GM12892 (cell line): ENCODE measurements around the gene ART3.

Experiments used
- DNase-seq: peaks from one replicate; pipeline ENCODE4 v3.0.0; 2011; ENCODE audit not compliant: insufficient read length
- FAIRE-seq: peaks from 2 replicates; lab custom pipeline; 2011; peaks lifted over from hg19 to GRCh38; lab: Jason Lieb, UNC
- POLR2A ChIP-seq: IDR thresholded peaks from 2 replicates; pipeline ENCODE4 v1.6.1; 2011; ENCODE audit warnings: low read depth, low read length, control low read depth
- POLR2AphosphoS5 ChIP-seq: IDR thresholded peaks from 2 replicates; pipeline ENCODE4 v1.6.1; 2011; ENCODE audit warnings: low read depth, low read length, control low read depth
- TAF1 ChIP-seq: IDR thresholded peaks from 2 replicates; pipeline ENCODE4 v1.6.1; 2011; ENCODE audit warnings: low read depth, mild to moderate bottlenecking, control low read depth, low read length, borderline replicate concordance

The ART3 gene

DNA sequence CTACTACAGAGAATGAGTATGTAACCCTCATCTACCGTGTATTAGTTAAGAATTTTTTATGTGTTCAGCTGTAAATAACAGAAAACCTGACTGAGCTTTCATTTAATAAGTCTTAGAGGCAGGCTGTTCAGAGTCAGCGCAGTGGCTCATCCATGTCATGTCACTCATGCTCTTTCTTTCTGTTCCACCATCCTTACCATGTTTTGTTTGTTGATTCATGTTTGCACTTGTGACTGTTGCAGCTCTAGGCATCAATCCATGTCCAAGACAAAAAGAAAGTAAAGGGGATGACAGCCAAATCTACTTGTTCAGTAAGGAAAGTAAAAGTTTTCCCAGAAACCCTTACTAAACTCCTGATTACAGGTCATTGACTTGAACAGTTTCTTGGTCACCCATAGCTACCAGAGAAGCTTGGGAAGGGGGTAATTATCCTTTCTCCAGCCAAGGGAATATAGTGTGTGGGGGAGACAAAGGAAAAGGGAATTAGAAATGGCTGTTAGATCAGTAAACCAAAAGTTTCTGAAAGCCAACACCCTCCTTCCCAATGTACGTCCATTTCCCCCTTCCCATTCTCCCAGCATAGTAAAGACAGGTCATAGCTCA is 9.0 kb downstream of the ART3 start:
- TF ChIP-seq POLR2A (no peak), POLR2AphosphoS5 (no peak), TAF1 (no peak)
- FAIRE-seq (no peak), DNase-seq (no peak)

DNA sequence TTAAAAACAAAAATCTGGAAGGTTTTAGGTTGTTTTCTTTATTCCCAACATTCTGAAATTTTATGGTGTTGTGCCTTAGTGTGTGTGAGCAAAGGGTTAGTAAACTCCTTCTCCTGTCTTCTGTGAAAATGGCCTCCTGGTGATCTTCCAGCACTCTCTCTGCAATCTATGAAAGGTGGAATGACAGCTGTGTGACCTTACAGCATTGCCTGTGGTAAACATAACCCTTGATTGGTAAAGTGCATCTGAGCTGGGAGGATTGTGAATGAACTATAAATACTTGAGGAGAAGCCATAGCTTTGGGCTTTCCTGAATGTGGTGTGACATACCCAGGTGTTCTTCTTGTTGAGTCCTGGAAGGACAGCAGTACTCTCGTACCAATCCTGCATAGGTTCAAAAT is 10.0 kb downstream of the ART3 start:
- TF ChIP-seq POLR2AphosphoS5 (no peak), TAF1 (no peak), POLR2A (no peak)
- DNase-seq (no peak), FAIRE-seq (no peak)

DNA sequence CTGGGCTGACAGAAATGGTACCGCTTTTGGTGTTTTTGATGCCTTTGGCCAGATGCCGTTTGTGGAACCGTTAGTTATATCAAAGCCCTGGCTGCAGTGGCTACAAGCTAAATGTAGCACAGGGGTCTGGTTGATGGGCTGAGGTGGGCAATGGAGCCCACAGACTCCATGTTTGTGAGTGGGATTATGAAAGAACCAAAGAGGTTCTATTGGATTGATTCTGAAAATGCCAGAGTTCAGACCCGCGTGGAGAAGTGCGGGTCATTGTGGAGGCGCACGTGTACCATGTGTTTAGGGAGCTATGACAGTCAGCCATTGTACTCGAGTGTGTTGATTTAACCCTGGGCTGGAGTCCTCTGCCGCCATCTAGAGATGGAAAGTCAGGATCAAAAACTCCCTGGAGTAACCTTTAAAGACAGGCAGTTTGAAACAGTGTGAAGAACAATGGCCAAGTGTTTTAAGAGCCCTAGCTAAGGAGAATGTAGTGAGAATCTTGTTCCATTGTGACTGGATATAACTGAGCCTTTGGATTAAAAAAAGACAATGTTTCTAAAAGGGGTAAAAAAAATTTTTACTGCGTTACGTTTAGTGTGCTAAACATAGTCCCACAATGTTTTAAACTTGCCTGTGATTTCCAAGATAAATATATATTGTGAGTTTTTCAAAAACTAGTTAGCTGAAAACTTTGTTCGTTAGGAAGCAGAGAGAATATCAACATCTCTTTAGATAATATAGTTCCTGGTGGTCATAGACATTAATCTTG is 12.7 kb downstream of the ART3 start:
- FAIRE-seq (no peak), DNase-seq (no peak)
- TF ChIP-seq POLR2A = no peak
- no peak for TF ChIP-seq POLR2AphosphoS5
- TF ChIP-seq TAF1 = no peak

DNA sequence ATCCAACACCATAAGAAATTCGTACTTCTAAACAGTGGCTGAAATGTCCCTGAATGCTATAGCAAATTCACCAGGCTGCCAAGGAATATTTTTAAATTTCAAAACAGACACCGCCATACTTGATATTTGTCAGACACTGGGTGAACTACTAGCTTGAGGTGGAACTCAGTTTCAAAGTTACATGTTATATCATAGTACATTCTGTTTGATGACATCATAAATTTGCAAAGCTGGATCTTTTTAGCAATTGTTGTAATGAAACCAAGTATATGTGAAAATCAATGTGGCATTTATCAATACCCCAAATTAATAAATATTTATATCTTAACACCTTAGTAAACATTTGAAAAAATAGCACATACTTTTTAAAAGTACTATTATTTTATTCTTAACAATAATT is 14.2 kb downstream of the ART3 start:
- DNase-seq (no peak), FAIRE-seq (no peak)
- TF ChIP-seq POLR2A = no peak
- no peak for TF ChIP-seq TAF1
- no peak for TF ChIP-seq POLR2AphosphoS5

DNA sequence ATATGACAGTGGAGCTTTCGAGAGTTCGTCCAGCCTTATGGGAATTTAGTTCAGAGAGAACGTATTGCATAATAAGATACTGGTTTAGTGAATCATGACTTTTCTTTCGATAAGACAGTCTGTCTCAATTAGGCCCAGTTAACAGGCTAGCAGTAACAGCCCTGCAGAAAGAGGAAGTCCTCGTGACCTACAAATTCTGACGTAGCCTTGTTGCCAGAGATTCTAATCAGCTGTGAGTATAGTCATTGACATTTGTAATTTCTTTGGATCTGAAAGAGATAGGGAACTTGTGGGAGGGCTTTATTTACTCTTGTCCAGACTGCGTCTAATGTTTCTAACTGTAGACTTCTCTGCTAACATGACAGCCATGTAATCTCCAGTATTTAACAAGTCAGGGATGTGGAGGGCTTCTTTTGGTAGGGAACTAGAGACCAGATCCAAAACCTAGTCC is 15.8 kb downstream of the ART3 start:
- DNase-seq (no peak), FAIRE-seq (peak; percentile 75)

DNA sequence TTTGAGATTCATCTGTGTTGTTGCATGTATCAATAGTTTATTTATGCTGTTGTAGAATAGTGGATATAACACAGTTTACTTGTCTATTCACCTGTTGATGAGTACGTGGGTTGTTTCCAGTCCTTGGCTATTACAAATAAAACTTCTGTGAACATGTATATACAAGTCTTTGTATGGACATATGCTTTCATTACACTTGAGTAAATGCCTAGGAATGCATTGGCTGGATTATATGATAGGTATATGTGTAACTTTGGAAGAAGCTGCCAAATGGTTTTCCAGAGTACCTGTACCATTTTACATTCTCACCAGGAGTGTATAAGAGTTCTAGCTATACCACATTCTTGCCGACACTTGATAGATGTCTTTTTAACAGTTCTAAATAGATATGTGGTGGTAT is 16.5 kb downstream of the ART3 start:
- TF ChIP-seq POLR2A = no peak
- no peak for FAIRE-seq
- no peak for DNase-seq

More for the DNA sequence above, 15.8 kb downstream of the ART3 start:
- TF ChIP-seq TAF1 (no peak), POLR2AphosphoS5 (no peak), POLR2A (no peak)

DNA sequence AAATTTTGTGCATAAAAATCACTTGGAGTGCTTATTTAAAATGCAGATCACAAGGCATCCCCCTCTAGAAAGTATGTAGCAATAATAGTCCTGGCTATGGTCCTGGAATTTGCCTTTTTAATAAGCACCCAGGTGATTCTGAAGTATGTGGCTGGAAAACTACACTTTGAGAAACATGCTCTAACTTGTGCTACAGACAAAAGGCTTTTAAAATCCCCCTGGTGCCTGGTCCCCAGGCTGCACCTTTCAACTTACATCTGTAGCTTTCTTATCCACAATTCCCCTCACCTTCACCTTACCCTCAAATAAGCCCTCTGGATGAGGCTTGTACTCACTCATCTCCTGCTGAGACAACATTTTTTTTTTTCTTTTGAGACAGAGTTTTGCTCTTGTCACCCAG is 21.1 kb downstream of the ART3 start:
- TF ChIP-seq POLR2AphosphoS5 (no peak), TAF1 (no peak)
- FAIRE-seq (no peak), DNase-seq (no peak)

DNA sequence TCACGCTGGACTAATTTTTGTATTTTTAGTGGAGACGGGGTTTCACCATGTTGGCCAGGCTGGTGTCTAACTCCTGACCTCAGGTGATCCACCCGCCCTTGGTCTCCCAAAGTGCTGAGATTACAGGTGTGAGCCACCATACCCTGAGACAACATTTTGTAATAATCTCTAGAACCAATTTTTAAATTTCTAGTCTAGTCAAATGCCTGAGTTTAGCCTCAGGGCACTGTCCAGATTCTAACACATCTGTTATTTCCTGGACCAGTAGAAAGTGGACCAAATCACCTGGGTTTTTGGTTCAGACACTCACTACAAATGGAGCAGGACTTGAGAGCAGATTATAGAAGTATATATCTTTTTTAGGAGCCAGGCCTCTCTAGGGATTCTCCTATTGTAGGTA is 21.6 kb downstream of the ART3 start:
- FAIRE-seq = no peak
- TF ChIP-seq TAF1 (no peak), POLR2AphosphoS5 (no peak), POLR2A (no peak)

DNA sequence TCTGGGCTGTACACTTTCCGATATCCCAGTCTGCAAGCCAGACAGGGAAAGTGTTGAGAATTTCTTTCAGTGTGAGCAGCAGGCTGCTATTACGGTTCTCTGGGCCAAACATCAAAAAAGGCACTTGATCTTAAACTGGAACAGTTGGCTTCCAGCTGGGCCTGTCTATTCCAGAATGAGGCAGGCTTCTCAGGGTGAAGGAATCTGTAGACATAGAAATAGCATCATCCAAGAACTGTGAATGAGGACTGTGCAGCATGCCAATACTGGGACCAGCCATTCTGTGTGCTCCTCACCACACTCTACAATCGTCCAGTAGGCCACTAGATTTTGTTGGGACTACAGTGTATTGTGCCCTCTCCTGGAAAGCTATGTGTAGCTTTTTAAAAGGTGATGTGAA is 31.1 kb downstream of the ART3 start:
- FAIRE-seq = no peak
- DNase-seq = no peak
- TF ChIP-seq POLR2AphosphoS5 (no peak), POLR2A (no peak), TAF1 (no peak)

More for the DNA sequence above, 21.6 kb downstream of the ART3 start:
- no peak for DNase-seq

DNA sequence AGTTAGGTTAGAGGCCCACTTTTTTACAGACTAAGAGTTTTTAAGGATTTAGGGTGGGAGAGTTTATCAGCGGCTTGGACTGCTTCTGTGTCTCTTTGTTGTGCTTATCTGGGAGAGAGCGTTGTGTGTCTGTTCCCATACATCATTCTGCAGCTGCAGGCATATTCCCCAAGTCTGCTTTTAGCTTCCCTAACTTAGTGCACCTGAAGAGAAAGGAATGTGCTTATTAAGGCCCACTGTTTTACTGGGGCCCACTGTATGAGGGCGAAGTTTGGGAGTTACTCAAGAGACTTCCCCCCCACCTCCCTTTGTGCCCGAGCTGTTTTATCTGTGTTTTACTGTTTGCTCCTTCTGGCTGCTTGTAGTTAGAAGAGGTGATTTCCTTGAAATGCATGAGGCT is 31.9 kb downstream of the ART3 start:
- FAIRE-seq = no peak

DNA sequence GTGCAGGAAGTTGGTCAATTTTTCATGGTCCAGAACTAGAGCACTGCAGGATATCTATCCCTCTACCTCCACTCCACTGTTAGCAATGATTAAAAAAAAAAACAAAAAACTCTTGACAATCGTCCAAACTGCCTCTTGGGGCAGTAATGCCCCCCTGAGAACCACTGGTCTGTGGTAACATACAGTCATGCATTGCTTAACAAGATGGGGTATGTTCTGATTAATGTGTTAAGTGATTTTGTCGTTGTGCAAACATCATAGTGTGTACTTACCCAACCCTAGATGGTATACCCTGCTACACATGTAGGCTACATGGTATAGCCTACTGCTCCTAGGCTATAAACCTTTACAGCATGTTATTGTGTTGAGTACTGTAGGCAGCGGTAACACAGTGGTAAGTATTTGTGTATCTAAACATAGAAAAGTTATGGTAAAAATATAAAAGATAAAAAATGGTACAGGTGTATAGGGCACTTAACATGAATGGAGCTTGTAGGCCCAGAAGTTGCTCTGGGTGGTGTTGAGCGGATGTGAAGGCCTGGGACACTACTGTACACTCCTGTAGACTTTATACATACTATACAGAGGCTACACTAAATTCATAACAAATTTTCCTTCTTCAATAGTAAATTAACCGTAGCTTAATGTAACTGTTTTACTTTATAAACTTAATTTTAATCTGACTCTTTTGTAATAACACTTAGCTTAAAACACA is 34.1 kb downstream of the ART3 start:
- DNase-seq = no peak
- TF ChIP-seq TAF1 = no peak
- no peak for TF ChIP-seq POLR2AphosphoS5
- TF ChIP-seq POLR2A = no peak
- peak; percentile 65 for FAIRE-seq

More for the DNA sequence above, 31.9 kb downstream of the ART3 start:
- DNase-seq = no peak
- no peak for TF ChIP-seq POLR2A
- TF ChIP-seq TAF1 = no peak
- no peak for TF ChIP-seq POLR2AphosphoS5

DNA sequence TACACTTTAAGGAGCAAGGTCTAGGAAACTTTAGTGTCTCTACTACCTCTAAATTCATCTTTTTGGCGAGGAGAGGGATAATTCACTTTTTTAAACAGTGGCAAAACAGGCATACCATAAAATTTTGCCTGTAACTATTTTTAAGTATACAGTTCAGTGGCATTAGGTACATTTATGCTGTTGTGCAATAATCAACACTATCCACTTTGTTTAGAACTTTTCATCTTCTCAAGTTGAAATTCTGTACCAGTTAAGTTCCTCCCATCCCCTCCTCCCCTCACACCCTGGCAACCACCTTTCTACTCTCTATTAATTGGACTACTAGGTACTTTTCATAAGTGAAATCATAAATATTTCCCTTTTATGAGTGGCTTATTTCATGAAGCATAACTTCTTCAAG is 42.3 kb downstream of the ART3 start:
- TF ChIP-seq POLR2A = no peak
- no peak for TF ChIP-seq POLR2AphosphoS5
- DNase-seq (no peak), FAIRE-seq (no peak)

DNA sequence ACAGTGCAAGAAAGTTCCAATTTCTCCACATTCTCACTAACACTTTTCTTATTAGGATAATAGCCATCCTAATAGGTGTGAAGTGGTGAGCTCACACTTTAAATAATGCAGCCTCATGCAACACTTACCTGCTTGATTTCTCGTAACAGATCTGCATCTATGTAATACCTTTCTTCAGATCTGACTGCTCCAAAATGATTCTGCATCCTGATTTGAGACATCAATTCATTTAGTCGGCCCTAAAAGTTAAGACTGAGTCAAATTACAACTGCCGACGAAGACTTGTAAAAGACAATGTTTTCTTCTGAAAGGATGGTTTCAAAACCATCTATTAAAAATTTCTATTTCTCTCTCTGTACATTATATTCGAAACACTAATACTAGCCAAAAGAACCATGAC is 43.0 kb downstream of the ART3 start:
- FAIRE-seq = no peak
- TF ChIP-seq POLR2A (no peak), POLR2AphosphoS5 (no peak), TAF1 (no peak)

More for the DNA sequence above, 43.0 kb downstream of the ART3 start:
- DNase-seq = no peak
